Keratinocyte (primary cell): Measurements from ENCODE around the gene YIPF2.

Experiments used
- EZH2 ChIP-seq: IDR thresholded peaks from one replicate; pipeline ENCODE4 v1.6.1; 2012; ENCODE audit warnings: inconsistent platforms, mild to moderate bottlenecking, low read length, moderate library complexity
- TF ChIP-seq, protein P1 (sequence below), 3 experiments: IDR thresholded peaks in 1 of 3; conservative IDR thresholded peaks in 1 of 3; optimal IDR thresholded peaks in 1 of 3; 2 replicates in 2 of 3; 3 replicates in 1 of 3; pipeline versions ENCODE3 to v1.5.1; 2011; ENCODE audit warnings: low read length in 3 of 3, mild to moderate bottlenecking in 3 of 3, moderate library complexity in 2 of 3, control low read depth in 1 of 3, inconsistent platforms in 1 of 3; ENCODE audit not compliant: insufficient read depth in 2 of 3; ENCODE audit errors: extremely low read depth in 1 of 3

DNA sequence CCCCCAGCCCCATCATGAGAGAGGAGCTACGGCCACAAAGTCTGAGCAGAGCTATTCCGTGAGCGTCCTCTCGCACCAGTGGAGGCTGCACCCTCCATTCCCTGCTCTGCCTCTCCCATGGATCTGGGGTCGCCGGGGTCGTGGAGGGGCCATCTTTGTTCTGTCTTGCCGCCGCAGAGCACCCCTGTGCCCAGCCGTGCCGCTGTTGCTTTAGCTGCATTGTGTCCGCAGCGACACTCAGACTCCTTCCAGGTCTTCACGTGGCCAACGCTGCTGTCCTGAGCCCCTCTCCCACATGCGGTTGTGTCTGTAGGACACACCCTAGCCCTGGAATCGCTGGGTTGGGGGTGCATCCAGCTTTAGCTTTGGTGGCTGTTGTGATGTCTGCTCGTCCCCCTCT, 15.8 kb downstream of the YIPF2 start:
- TF ChIP-seq, protein P1, sequence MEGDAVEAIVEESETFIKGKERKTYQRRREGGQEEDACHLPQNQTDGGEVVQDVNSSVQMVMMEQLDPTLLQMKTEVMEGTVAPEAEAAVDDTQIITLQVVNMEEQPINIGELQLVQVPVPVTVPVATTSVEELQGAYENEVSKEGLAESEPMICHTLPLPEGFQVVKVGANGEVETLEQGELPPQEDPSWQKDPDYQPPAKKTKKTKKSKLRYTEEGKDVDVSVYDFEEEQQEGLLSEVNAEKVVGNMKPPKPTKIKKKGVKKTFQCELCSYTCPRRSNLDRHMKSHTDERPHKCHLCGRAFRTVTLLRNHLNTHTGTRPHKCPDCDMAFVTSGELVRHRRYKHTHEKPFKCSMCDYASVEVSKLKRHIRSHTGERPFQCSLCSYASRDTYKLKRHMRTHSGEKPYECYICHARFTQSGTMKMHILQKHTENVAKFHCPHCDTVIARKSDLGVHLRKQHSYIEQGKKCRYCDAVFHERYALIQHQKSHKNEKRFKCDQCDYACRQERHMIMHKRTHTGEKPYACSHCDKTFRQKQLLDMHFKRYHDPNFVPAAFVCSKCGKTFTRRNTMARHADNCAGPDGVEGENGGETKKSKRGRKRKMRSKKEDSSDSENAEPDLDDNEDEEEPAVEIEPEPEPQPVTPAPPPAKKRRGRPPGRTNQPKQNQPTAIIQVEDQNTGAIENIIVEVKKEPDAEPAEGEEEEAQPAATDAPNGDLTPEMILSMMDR (optimal IDR thresholded peaks at IDR 0.05 in 1 of 3, IDR thresholded peaks at IDR 0.05 in 1 of 3, conservative IDR thresholded peaks at IDR 0.05 in 1 of 3; ENCODE audit: extremely low read depth in 1 of 3, insufficient read depth in 2 of 3, low read length in 3 of 3) = no peak
- no peak for TF ChIP-seq EZH2
